GM12878 (cell line): Measurements from ENCODE around the gene ARHGAP6. TPM values are rescaled to one million over a fixed set of nuclear protein-coding genes. Genes with fewer than 3 reads are reported as not detected.

Experiments used
- ATAC-seq: fragments of 200-7000 bp; cut with Tn5 transposase; 3 replicates; pipeline ENCODE4 v1.9.1; 2020; ENCODE audit warnings: mild to moderate bottlenecking, moderate library complexity
- BruUV-seq: library from RNA; stranded (reverse); fragments of 400-500 nt; replicated peaks from 2 replicates; lab custom pipeline; 2021; lab: Mats Ljungman, UMichigan
- CTCF ChIA-PET: fragments of 300-600 bp; sonication (Branson Sonifier 250); formaldehyde crosslinking; extraction: SDS; loops from one replicate; lab custom pipeline; 2021; ENCODE audit warnings: inconsistent platforms; lab: Yijun Ruan, JAX
- POLR2A ChIA-PET: fragments of 350-600 bp; formaldehyde crosslinking; extraction: SDS; loops from one replicate; lab custom pipeline; 2021; ENCODE audit warnings: inconsistent platforms; lab: Charles Lee
- RAD21 ChIA-PET: fragments of 300-600 bp; sonication (Branson Sonifier 250); formaldehyde crosslinking; loops from one replicate; lab custom pipeline; 2023; ENCODE audit warnings: antibody characterized with exemption; ENCODE audit not compliant: unreplicated experiment; lab: Charles Lee
- SMC1A ChIA-PET: fragments of 300-600 bp; sonication (Branson Sonifier 250); formaldehyde crosslinking; loops from one replicate; lab custom pipeline; 2023; ENCODE audit not compliant: unreplicated experiment, uncharacterized antibody; lab: Charles Lee
- DNase-seq: peaks from one replicate; pipeline ENCODE4 v3.0.0-alpha.2; 2011; ENCODE audit warnings: low read depth, low spot score
- FAIRE-seq: peaks from 3 replicates; lab custom pipeline; 2011; peaks lifted over from hg19 to GRCh38; lab: Jason Lieb, UNC
- H2AFZ ChIP-seq: 2 replicates; pipeline ENCODE4 v1.6.0; 2011; ENCODE audit warnings: low read depth, low read length, control low read depth; ENCODE audit not compliant: control insufficient read depth
- H3K27ac ChIP-seq: 2 replicates; pipeline ENCODE4 v1.5.1; 2011; ENCODE audit warnings: control low read depth; ENCODE audit not compliant: control insufficient read depth, insufficient read depth
- H3K27me3 ChIP-seq, 2 experiments: replicated peaks in 1 of 2; 2 replicates each; pipeline versions ENCODE4 v1.6.0 to v1.6.1; 2011; ENCODE audit warnings: low read length in 1 of 2; ENCODE audit not compliant: control insufficient read depth in 2 of 2, insufficient read depth in 2 of 2
- H3K36me3 ChIP-seq, 2 experiments: 2 replicates each; pipeline ENCODE4 v1.5.1; 2011; ENCODE audit warnings: low read length in 1 of 2; ENCODE audit not compliant: control insufficient read depth in 2 of 2, insufficient read depth in 2 of 2
- H3K4me1 ChIP-seq: 2 replicates; pipeline ENCODE4 v1.6.1; 2011; ENCODE audit warnings: mild to moderate bottlenecking, low read length, moderate library complexity, mixed read lengths; ENCODE audit not compliant: control insufficient read depth, insufficient read depth
- H3K4me2 ChIP-seq: 2 replicates; pipeline ENCODE4 v1.6.0; 2011; ENCODE audit warnings: control low read depth; ENCODE audit not compliant: control insufficient read depth, insufficient read depth
- H3K4me3 ChIP-seq: fragments of 200-600 bp; sonication (generic); 2 replicates; pipeline ENCODE4 v1.5.1; 2016
- H3K79me2 ChIP-seq: 2 replicates; pipeline ENCODE4 v1.6.0; 2011; ENCODE audit warnings: low read length; ENCODE audit not compliant: control insufficient read depth, insufficient read depth
- H3K9ac ChIP-seq: 2 replicates; pipeline ENCODE4 v1.8.0; 2011; ENCODE audit warnings: low read length, control low read depth, mixed read lengths; ENCODE audit not compliant: control insufficient read depth, insufficient read depth
- H3K9me3 ChIP-seq: replicated peaks from 3 replicates; pipeline ENCODE4 v1.5.1; 2011; ENCODE audit warnings: mild to moderate bottlenecking, low read length; ENCODE audit not compliant: control insufficient read depth, insufficient read depth
- H4K20me1 ChIP-seq: 2 replicates; pipeline ENCODE4 v1.6.0; 2011; ENCODE audit not compliant: control insufficient read depth, insufficient read depth
- ATF7 ChIP-seq: fragments of 450-650 bp; IDR thresholded peaks from 2 replicates; pipeline ENCODE4 v1.6.1; 2016; ENCODE audit warnings: low read depth, mild to moderate bottlenecking
- DPF2 ChIP-seq: fragments of 450-650 bp; IDR thresholded peaks from 2 replicates; pipeline ENCODE4 v1.6.1; 2017; ENCODE audit warnings: mild to moderate bottlenecking
- EED ChIP-seq: sonication (generic); IDR thresholded peaks from 2 replicates; pipeline ENCODE4 v1.6.1; 2016; ENCODE audit warnings: antibody characterized with exemption, low read depth
- ELK1 ChIP-seq: IDR thresholded peaks from 2 replicates; pipeline ENCODE4 v1.6.1; 2012; ENCODE audit warnings: low read depth, low read length, improper control_type of control experiment
- HDAC2 ChIP-seq: fragments of 200-600 bp; sonication (generic); IDR thresholded peaks from 2 replicates; pipeline ENCODE4 v1.6.1; 2017
- IKZF2 ChIP-seq, 2 experiments: fragments of 450-650 bp; IDR thresholded peaks; 2 replicates each; pipeline ENCODE4 v1.6.1; 2017; ENCODE audit warnings: mild to moderate bottlenecking in 2 of 2, moderate library complexity in 2 of 2
- JUND ChIP-seq: IDR thresholded peaks from 2 replicates; pipeline ENCODE4 v1.6.1; 2012; ENCODE audit warnings: low read depth, mild to moderate bottlenecking, low read length, improper control_type of control experiment, moderate library complexity
- MLLT1 ChIP-seq: fragments of 450-650 bp; IDR thresholded peaks from 2 replicates; pipeline ENCODE4 v1.6.1; 2016; ENCODE audit warnings: mild to moderate bottlenecking
- SPI1 ChIP-seq: IDR thresholded peaks from 2 replicates; pipeline ENCODE4 v1.6.1; 2011; ENCODE audit warnings: low read depth, mild to moderate bottlenecking, low read length, moderate library complexity, borderline replicate concordance; ENCODE audit not compliant: insufficient read depth
- SREBF1 ChIP-seq: IDR thresholded peaks from 2 replicates; pipeline ENCODE4 v1.6.1; 2012; ENCODE audit warnings: mild to moderate bottlenecking, low read length
- SREBF2 ChIP-seq: IDR thresholded peaks from 2 replicates; pipeline ENCODE4 v1.6.1; 2012; ENCODE audit warnings: mild to moderate bottlenecking, low read length
- SUZ12 ChIP-seq: fragments of 200-600 bp; sonication (generic); IDR thresholded peaks from one replicate; pipeline ENCODE4 v1.6.1; 2018; ENCODE audit warnings: antibody characterized with exemption, mild to moderate bottlenecking; ENCODE audit not compliant: unreplicated experiment
- TARDBP ChIP-seq: IDR thresholded peaks from 2 replicates; pipeline ENCODE4 v1.6.1; 2016; ENCODE audit warnings: borderline replicate concordance
- YBX1 ChIP-seq: fragments of 450-650 bp; IDR thresholded peaks from 2 replicates; pipeline ENCODE4 v1.6.1; 2016; ENCODE audit warnings: antibody characterized with exemption
- WGBS: methylation state at CpG from one replicate; pipeline ENCODE4 v1.1.6; 2016; ENCODE audit warnings: low lambda C conversion rate; ENCODE audit not compliant: insufficient replicate concordance, insufficient coverage; ENCODE audit errors: missing lambda C conversion rate; 5-methylcytosine and 5-hydroxymethylcytosine counted together
- in situ Hi-C: fragments of 300-500 bp; cut with MboI; formaldehyde crosslinking; loops from 9 replicates; pipeline ENCODE4 v1.14.3; 2018; ENCODE audit warnings: mixed read lengths
- intact Hi-C: fragments of 100-400 bp; cut with micrococcal nuclease; formaldehyde crosslinking; loops from one replicate; pipeline ENCODE4 v1.14.2; 2022; ENCODE audit not compliant: unreplicated experiment
- polyA plus RNA-seq, 11 experiments: library from polyadenylated mRNA; depleted of rRNA in 4 of 11; unstranded in 6 of 11; stranded (reverse) in 5 of 11; fragments of >200 nt; fragmentation: Nextera tagmentation in 4 of 11; fragmentation: Illumina TruSeq in 1 of 11; extraction: Ambion mirVana in 4 of 11; extraction: Trizol in 1 of 11; gene quantifications; 1 replicate in 1 of 11; 2 replicates in 10 of 11; pipeline versions ENCODE4 v1.2.1 to v1.2.3, GENCODE V29; 2011 to 2016; ENCODE audit warnings: inconsistent platforms in 2 of 11, missing spikeins in 2 of 11, low read depth in 1 of 11
- total RNA-seq, 4 experiments: library from RNA; depleted of rRNA in 3 of 4; stranded (reverse); fragments of >200 nt in 3 of 4; fragmentation: Illumina TruSeq in 1 of 4; extraction: Trizol in 1 of 4; gene quantifications; 2 replicates each; pipeline versions ENCODE4 v1.2.1 to v1.2.3, GENCODE V29; 2013 to 2021

The ARHGAP6 gene
- total and polyA plus RNA-seq, 10 of the 15 experiments (the other 5 are each of a cell fraction or from before 2014, with no cell fraction given) = 0.20 to 1.8 (median 0.76) TPM

- no peak for TF ChIP-seq MLLT1
- no peak for TF ChIP-seq IKZF2 (IDR thresholded peaks at IDR 0.05)
- no peak for TF ChIP-seq SREBF2
- TF ChIP-seq HDAC2 = no peak
- TF ChIP-seq, all 136 proteins: peak for 0
These were observed 204.3 kb downstream of the ARHGAP6 start (continued) for GRCh38 chrX:11461201-11462001.

GRCh38 chrX:11460347-11460746 is 205.4 kb downstream of the ARHGAP6 start:
- POLR2A ChIA-PET = no interaction called here
- no TSS peak for BruUV-seq
- RAD21 ChIA-PET = no interaction called here
- 12% methylated on average over 2 of the region's 2 CpGs for WGBS
- Histone ChIP-seq H3K4me3 (no peak overlapping the region), H3K4me1 (no peaks in the 10 kb centered on the region), H3K27ac (no peak overlapping the region), H3K79me2 (no peaks in the 10 kb centered on the region), H3K27me3 (no peaks in the 10 kb centered on the region), H3K36me3 (no peaks in the 10 kb centered on the region), H4K20me1 (no peaks in the 10 kb centered on the region), H3K4me2 (no peak overlapping the region), H3K9ac (no peak overlapping the region), H3K9me3 (no peaks in the 10 kb centered on the region), H2AFZ (no peak overlapping the region)
- ATAC-seq (no peak), DNase-seq (no peak), FAIRE-seq (no peak)
- no peak for TF ChIP-seq YBX1
- TF ChIP-seq TARDBP = no peak
- TF ChIP-seq SPI1 = no peak
- TF ChIP-seq ELK1 = no peak
- no peak for TF ChIP-seq SREBF1
- no peak for TF ChIP-seq EED
- TF ChIP-seq JUND = no peak
- TF ChIP-seq DPF2 = no peak
- TF ChIP-seq SUZ12 = no peak
- TF ChIP-seq ATF7 = no peak
- intact Hi-C loops (no loop called here), in situ Hi-C loops (no loop called here)
- SMC1A ChIA-PET = interaction anchor here (0.9 to 1.1 kb wide), 2 partner anchors 10 to 19 kb away, joined by 3 read pairs; no protein-coding TSS in a partner anchor
- CTCF ChIA-PET = interaction anchor here (1.0 to 1.4 kb wide), 2 partner anchors 68 to 79 kb away, joined by 3 to 4 read pairs; no protein-coding TSS in a partner anchor
